T-helper 1 cell treated with Interleukin-12 subunit alpha and Interleukin-12 subunit beta and Interleukin-4 antibody, amounts not matched to agents 30 ng/mL and 1 ng/mL, for 36 hours (primary cell): ENCODE data around the gene CD300LB. TPM values are rescaled to one million over a fixed set of nuclear protein-coding genes. Genes with fewer than 3 reads are reported as not detected.

Source experiments
- intact Hi-C: fragments of 100-400 bp; cut with micrococcal nuclease; formaldehyde crosslinking; loops from one replicate; pipeline ENCODE4 v1.15.1; 2024
- total RNA-seq: library from RNA; stranded (reverse); gene quantifications from 2 replicates; pipeline ENCODE4 v1.2.3, GENCODE V29; 2022

CD300LB gene
- total RNA-seq, 1 donor from 2014 or later = not detected

- intact Hi-C loops = no loop called here
These were observed 19.3 kb upstream of the CD300LB start for GRCh38 chr17:74550602-74551001.

- intact Hi-C loops = no loop called here
These were observed 18.1 kb upstream of the CD300LB start for GRCh38 chr17:74549343-74549742.

DNA sequence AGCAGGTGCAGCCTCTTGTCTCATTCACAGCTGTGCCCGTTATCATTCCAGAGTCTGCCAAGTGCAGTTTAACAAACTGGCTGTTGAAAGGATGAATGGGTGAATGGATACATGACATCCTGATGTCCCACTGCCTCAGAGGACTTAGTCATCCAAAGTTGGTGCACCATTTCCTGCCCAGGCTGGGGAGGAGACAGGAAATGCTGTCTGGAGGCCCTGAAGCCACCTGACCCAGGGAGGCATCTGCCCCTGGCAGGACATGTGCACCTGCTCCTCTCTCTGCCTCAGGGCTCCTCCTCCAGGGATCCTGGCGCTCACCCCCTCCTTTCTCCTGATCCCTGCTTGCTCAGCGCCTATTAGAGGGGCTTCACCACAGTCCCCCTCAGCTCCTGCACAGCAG, 16.5 kb upstream of the CD300LB start:
- intact Hi-C loops = no loop called here

DNA sequence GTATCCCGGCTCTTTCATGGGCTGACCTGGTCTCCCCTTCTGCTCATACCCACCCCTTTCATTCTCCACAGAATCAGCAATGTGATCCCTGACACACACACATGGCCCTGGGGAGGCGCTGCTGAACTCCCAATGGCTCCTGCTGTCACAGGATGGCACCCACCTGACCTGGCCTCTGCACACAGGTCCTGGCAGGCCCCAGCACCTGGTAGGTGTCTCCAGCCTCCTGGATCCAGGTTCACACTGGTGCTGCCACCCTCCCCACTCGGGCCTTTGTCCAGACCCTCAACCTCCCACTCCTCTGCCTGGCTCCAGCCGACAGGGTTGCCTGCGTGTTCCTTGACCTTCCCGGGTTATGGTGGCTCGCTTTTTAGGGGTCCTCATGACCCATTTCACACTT, 16.0 kb upstream of the CD300LB start:
- intact Hi-C loops = no loop called here

GRCh38 chr17:74546586-74546985, 15.3 kb upstream of the CD300LB start:
- intact Hi-C loops = no loop called here

DNA sequence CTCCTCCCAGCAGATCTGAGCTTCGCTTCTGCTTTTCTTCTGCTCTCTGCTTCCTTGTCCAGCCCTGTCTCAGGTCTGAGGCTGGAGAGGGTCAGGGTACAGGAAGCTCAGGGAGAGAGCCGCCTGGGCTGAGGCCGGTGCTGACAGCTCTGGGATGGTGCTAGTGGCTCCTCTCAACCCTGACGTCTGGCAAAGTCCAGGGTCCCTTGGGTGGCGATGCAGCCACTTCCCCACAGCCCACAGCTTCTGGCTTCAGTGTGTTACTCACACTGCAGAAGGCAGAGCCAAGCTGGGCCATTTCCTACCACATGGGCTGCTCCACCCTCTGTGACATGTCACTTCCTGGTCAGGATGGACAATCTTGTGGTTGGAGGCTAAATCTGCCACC, 14.6 kb upstream of the CD300LB start, which contains the start of gene CD300C:
TSS of gene CD300C (minus strand) at position 273 of the 388 bp plus-strand sequence. CDS start 333 bp downstream, outside the sequence.
- intact Hi-C loops = no loop called here

DNA sequence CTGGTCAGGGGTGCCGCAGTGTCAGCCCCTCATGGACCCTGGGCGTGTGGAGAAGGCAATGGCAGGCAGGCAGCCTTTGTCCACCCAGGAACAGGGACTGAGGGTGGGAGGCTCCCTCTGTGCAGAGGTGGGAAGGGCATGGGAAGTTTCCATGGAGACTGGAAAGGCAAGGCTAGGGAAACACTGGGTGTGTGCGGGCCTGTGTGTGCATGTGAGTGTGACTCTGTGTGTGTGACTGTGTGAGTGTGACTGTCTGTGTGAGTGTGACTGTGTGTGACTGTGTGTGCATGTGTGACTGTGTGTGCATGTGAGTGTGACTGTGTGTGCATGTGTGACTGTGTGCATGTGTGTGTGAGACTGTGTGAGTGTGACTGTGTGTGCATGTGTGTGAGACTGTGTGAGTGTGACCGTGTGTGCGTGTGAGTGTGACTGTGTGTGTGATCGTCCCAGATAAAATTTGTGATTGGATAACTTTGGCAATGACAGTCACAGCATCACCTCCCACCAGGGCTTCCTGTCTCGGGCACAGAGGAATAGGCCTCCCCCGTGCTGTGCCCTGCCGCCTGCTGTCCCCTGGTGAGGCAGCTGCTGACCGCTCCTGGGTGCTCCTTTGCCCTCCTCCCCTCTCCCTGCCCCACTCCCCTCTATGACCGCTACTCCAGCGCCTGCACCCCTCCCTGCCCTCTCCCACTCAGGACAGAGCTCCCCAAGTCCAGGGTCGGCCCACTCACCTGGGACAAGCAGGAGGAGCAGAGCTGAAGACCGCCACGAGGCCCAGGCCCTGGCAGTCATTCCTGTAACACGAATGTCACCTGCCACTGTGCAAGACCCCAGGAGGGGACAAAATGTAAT, 13.9 kb upstream of the CD300LB start:
- intact Hi-C loops = no loop called here

GRCh38 chr17:74543891-74544760, 12.9 kb upstream of the CD300LB start:
- intact Hi-C loops = no loop called here

DNA sequence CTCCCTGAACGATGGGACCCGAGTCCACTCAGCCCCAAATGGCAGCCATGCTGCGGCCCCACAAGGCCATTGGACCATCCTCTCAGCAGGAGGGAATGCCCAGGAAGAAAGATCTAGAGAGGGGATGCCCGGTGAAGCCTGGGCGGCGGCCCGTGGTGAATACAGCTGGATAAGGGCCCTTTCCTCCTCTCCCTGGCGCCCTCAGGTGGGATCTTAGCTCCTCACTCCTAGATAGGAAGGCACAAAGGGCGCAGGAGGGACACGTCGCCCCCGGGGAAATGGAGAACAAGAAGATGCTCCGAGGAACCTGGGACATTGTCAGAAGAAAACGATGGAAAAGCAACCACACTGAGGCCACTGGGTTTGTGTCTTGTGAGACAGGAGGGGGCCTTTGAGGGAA, 12.1 kb upstream of the CD300LB start:
- intact Hi-C loops = no loop called here

DNA sequence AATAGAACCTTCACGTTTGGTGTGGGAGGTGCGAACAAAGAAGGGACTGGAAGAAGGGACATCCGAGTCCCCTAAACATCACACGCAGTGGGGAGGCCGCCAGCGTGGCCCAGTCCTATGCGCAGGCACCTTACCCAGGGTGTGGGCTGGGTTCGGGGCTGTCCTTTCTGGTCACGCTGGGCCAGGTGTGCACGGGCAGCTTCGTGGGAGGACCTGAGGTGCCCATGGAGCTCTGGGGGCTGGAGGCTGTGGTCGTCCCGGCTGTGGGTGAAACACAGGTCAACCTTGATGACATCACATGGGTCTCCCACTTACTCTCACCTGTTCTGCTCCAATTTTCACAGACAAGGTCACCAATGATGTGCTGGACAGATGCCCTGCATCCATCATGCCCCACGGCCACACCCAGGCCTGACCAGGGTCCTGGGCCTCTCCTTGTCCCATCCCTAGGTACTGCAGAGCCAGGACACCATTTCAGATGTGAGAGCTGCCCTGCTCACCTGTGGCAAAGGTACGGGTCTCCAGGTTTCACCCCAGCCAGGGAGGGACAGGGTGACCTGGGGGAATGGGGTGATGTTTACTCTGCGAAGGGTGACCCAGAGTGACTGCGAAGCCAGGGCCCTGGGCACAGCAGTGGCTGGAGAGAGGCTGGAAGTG, 11.6 kb upstream of the CD300LB start:
- intact Hi-C loops = no loop called here

DNA sequence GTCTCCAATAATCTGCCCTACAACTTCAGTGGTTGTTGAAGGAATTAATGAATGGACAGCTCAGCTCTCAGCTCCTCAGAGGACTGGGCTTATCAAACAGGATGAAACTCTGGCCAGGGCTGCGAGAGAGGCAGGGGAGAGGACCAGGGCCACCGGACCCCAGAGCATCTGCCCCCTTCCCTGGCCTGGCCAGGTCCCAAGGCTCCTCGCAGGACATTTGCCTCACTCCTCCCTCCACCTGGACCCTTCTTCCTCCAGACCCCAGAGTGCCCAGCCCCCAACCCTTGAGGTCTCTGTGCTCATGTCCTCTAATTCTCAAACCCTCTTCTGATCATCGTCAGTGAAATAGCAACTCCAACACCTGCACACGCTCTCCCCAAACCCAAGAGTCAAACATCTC, 10.9 kb upstream of the CD300LB start:
- intact Hi-C loops = no loop called here

DNA sequence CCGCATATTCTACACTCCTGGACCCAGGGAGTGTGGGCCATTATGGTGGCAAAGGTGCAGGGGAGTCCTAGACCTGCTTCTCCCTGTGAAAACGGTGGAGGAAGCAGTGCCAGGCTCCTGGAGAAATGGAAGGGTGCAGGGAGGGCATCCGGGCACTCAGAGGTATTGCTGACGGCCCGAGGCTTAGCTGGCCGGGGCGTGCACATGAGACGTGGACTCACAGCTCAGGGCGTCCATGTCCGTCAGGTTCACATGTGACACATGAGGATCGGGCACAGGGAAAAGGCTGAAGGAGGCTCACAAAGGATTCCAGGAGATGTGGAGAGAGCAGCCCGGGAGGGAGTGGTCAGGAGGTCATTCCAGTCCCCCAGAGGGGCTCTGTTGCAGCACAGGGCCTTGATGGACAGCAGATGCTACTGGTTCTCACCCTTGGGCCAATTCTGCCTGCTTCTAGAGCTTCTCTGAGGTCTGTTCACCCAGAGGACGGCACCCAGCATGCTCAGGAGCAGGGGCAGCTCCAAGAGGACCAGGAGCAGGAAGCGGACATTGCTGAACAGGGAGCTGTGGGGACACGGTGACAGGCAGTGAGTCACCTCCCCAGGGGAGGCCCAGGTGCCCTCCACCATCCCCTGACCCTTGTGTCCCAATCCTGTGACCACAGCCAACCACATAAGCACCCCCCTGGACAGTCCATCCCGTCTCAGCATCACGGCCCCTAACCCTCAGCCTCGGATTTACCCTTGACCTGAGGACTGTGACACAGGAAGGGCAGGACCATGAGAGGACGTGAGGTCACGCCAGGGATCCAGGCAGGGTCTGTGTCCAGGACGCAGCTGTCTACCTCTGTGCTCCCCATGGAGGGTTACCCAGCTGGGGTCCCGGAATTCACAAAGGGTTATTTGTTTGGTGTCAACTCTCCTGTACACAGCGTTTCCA, 10.2 kb upstream of the CD300LB start:
- intact Hi-C loops = no loop called here

DNA sequence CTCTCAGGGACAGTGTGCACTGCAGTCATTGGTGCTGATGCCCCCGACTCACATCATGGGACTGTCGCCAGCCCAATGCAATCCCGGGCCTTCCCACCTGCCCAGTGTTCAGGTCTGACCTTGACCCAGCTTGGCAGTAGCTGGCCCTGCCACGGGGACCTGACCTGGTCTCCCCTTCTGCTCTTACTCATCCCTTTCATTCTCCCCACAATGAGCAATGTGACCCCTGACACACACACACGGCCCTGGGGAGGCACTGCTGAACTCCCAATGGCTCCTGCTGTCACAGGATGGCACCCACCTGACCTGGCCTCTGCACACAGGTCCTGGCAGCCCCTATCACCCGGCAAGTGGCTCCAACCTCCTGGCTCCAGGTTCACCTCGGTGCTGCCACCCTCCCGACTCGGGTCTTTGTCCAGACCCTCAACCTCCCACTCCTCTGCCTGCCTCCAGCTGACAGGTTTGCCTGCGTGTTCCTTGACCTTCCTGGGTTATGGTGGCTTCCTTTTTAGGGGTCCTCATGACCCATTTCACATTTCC, 8.1 kb upstream of the CD300LB start:
- intact Hi-C loops = no loop called here

GRCh38 chr17:74536890-74537289, 5.6 kb upstream of the CD300LB start:
- intact Hi-C loops = no loop called here

GRCh38 chr17:74532115-74532514, 840 bp upstream of the CD300LB start:
- intact Hi-C loops = no loop called here

GRCh38 chr17:74530831-74531150, 484 bp downstream of the CD300LB start:
- intact Hi-C loops = no loop called here

- intact Hi-C loops = no loop called here
These were observed 2.0 kb downstream of the CD300LB start for GRCh38 chr17:74529243-74529642.

GRCh38 chr17:74528491-74529199, 2.6 kb downstream of the CD300LB start:
- intact Hi-C loops = no loop called here

GRCh38 chr17:74527756-74528155, 3.5 kb downstream of the CD300LB start:
- intact Hi-C loops = no loop called here

- intact Hi-C loops = no loop called here
These were observed 4.2 kb downstream of the CD300LB start for GRCh38 chr17:74527081-74527480.
